ENCODE data around the gene TOM1. TPM values are rescaled to one million over a fixed set of nuclear protein-coding genes. Genes with fewer than 3 reads are reported as not detected.
A peak's percentile ranks its signal among the peaks of the same experiment; 100 is the strongest.
"Not testable (repeated sequence)": the region's sequence is repeated elsewhere in the genome, so short reads cannot be mapped to it uniquely, and the experiment has no call there.

Gene TOM1
- total RNA-seq, 1 donor from 2014 or later = 83.2 TPM

DNA sequence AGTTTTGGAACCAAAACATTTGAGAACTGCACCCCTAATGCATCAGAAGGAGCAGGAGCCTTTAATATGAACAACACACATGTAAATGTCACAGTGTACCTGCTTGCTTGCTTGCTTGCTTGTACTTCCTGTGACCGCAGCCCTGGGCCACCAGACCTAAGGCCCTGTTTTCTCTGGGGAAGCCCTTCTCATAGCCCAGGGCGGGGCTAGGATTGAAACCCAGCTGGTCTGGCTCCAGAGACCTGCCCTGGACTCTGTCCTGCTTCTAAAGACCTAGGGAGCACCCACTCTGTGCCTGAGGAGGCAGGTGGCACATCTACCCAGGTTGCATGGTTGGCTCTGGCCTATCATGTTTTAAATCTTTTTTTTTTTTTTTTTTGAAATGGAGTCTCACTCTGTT, 92.7 kb downstream of the TOM1 start:
- no peak for DNase-seq (ENCODE audit: low spot score)

DNA sequence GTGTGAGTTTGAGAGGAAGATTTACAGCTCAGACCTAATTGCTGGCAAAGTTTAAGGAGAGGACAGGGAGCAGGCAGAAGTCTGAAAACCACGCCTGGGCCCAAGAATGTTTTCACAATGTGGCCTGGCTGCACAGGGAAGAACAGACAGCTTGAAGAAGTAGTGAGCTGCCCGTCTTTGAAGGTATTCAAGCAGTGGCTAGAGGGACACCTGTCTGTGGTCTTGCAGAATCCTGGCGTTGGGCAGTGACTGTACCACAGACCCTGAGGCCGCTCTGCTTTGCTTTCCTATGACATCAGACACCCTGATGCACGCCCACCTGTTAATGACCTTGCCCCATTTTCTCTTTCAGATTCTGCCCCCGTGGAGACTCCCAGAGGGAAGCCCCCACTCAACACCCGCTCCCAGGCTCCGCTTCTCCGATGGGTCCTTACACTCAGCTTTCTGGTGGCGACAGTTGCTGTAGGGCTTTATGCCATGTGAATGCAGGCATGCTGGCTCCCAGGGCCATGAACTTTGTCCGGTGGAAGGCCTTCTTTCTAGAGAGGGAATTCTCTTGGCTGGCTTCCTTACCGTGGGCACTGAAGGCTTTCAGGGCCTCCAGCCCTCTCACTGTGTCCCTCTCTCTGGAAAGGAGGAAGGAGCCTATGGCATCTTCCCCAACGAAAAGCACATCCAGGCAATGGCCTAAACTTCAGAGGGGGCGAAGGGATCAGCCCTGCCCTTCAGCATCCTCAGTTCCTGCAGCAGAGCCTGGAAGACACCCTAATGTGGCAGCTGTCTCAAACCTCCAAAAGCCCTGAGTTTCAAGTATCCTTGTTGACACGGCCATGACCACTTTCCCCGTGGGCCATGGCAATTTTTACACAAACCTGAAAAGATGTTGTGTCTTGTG, 93.7 kb downstream of the TOM1 start:
- DNase-seq (ENCODE audit: low spot score) = no peak

DNA sequence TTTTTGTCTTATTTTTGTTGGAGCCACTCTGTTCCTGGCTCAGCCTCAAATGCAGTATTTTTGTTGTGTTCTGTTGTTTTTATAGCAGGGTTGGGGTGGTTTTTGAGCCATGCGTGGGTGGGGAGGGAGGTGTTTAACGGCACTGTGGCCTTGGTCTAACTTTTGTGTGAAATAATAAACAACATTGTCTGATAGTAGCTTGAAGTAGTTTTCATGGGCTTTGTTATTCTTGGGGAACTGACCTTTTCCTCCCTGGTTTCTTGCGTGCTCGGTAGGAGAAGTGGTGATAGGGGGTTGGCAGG, 94.3 kb downstream of the TOM1 start:
- DNase-seq (ENCODE audit: low spot score) = no peak

DNA sequence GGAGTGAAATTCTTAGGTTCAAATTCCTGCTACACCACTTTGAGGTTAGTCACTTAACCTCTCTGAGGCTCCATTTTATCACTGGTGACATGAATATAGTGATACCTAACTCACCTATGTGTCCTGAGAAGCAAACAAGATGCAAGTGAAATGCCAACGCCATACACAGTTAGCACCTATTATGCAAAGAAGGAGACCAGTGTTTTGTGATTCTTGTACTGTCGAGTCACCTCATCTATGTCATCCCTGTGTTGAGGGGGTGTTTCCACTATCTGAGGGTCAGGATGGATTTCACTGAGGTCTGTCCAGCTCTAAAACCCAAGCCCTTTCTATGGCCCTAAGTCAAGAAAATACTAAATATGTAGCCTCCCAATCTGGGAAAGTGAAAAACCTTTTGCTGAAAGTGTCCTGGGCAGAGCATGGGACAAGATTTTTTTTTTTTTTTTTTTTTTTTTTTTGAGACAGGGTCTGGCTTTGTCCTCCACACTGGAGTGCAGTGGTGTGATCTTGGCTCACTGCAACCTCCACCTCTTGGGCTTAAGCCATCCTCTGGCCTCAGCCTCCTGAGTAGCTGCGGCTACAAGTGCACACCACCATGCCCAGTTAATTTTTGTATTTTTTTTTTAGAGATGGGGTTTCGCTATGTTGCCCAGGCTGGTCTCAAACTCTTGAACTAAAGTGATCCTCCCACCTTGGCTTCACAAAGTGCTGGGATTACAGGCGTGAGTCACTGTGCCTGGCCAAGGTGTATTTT, 95.3 kb downstream of the TOM1 start:
- no peak for DNase-seq (ENCODE audit: low spot score)

DNA sequence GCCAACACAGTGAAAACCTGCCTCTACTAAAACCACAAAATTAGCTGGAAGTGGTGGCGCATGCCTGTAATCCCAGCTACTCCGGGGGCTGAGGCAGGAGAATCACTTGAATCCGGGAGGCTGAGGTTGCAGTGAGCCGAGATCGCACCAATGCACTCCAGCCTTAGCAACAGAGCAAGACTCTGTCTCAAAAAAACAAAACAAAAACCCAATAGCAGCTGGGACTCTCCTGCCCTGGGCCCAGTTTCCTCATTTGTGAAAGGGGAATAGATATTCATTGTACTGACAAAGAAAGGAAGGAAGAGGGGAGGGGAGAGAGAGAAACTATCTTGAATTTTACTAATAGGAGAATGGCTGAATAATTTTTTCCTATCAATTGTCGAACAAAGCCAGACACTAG, 96.9 kb downstream of the TOM1 start:
- not testable (repeated sequence) for DNase-seq (ENCODE audit: low spot score)

DNA sequence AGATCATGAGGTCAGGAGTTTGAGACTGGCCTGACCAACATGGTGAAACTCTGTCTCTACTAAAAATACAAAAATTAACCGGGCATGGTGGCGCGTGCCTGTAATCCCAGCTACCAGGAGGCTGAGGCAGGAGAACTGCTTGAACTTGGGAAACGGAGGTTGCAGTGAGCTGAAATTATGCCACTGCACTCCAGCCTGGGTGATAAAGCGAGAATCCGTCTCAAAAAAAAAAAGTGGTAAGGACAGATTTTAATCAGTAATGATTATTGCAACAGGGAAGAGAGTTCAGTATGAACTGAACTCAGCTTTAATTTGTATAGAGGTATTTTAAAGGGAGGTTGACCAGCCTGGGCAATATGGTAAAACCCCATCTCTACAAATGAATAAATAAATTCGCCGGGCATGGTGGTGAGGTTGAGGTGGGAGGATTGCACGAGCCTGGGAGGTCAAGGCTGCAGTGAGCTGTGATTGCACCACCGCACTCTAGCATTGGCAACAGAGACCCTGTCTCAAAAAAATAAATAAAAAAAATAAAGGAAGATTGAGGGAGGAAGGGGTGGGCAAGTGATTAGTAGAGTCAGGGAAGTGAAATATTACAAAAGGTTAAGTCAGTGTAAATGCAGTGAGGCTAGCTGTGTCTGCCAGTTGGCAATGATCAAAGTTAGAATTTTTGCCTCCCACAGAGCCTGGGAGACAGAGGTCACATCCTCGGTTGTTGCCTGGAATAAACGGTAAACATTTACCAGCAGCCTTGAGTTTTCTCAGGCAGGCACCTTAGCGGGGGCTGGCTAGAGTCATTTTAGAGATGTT, 97.6 kb downstream of the TOM1 start:
- no peak for DNase-seq (ENCODE audit: low spot score)

Small RNA genes lying within 50 kb of the gene (microRNA-seq; reads per million reads assigned to microRNA genes)
- gene MIR3909 (ENCODE audit: borderline number of aligned reads) (18.2 reads per million, percentile 17 among the genes with 10 or more reads in this experiment), gene MIR6069 (ENCODE audit: borderline number of aligned reads) (not detected)

Other genes with a start within 250 kb of the TOM1 start
- gene ISX, start 233.7 kb upstream of the TOM1 start, total RNA-seq = not detected
- gene HMGXB4, start 42.4 kb upstream of the TOM1 start, total RNA-seq = 14.0 TPM
- 87.0 TPM for gene HMOX1, start 81.2 kb downstream of the TOM1 start, total RNA-seq
- 12.4 TPM for gene MCM5, start 100.2 kb downstream of the TOM1 start, total RNA-seq
- gene RASD2, start 240.9 kb downstream of the TOM1 start, total RNA-seq = 1.6 TPM

Data from mesenteric fat pad (tissue), 1 donor.